MM.1S (cell line): Measurements from ENCODE around the gene CC2D2B.

Source experiments
- EZH2 ChIP-seq: fragments of 300-600 bp; sonication (generic); optimal IDR thresholded peaks from 2 replicates; pipeline ENCODE3; 2017; ENCODE audit warnings: low read depth, mild to moderate bottlenecking, antibody characterized with exemption, low read length, mixed read lengths
- EZH2phosphoT487 ChIP-seq: fragments of 300-600 bp; sonication (generic); IDR thresholded peaks from 2 replicates; pipeline ENCODE4 v1.6.1; 2018; ENCODE audit warnings: antibody characterized with exemption, low read length
- TF ChIP-seq, protein P1 (sequence below): fragments of 300-600 bp; sonication (generic); IDR thresholded peaks from 2 replicates; pipeline ENCODE4 v1.5.1; 2016; ENCODE audit warnings: antibody characterized with exemption, low read length, mixed read lengths

- TF ChIP-seq, protein P1, sequence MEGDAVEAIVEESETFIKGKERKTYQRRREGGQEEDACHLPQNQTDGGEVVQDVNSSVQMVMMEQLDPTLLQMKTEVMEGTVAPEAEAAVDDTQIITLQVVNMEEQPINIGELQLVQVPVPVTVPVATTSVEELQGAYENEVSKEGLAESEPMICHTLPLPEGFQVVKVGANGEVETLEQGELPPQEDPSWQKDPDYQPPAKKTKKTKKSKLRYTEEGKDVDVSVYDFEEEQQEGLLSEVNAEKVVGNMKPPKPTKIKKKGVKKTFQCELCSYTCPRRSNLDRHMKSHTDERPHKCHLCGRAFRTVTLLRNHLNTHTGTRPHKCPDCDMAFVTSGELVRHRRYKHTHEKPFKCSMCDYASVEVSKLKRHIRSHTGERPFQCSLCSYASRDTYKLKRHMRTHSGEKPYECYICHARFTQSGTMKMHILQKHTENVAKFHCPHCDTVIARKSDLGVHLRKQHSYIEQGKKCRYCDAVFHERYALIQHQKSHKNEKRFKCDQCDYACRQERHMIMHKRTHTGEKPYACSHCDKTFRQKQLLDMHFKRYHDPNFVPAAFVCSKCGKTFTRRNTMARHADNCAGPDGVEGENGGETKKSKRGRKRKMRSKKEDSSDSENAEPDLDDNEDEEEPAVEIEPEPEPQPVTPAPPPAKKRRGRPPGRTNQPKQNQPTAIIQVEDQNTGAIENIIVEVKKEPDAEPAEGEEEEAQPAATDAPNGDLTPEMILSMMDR = no peak
- TF ChIP-seq EZH2 (no peak), EZH2phosphoT487 (no peak)
Measured at GRCh38 chr10:95935429-95935828, 27.7 kb downstream of the CC2D2B start.
